GM19025 (cell line): ENCODE results near the gene RNF213.

Source experiments
- ATAC-seq: cut with Tn5 transposase; IDR thresholded peaks from one replicate; pipeline ENCODE4 v1.9.1; 2021; ENCODE audit warnings: mild to moderate bottlenecking, low read depth, moderate library complexity; ENCODE audit not compliant: unreplicated experiment

Gene RNF213

DNA sequence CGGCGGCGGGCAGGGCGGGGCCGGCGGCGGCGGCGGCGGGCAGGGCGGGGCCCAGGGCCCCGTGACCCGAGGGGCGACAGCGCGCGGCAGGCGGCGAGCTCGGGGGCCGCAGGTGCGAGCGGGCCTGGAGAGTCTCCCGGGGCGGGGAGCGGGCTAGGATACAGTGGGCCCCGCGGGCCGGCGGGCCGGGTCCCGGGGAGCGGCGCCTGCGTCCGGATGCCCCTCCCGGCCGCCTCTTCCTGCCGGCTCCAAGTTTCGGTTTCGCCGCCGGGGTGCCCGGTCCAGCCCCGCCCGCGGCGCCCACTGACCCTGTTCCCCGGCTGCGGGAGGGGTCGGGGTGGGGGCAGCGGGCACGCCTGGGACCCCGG lies at the start of gene RNF213:
Gene RNF213, plus strand, starts transcription at position 62 of the 368 bp plus-strand sequence. CDS start 2,830 bp downstream, outside the sequence.
- no peak for ATAC-seq

DNA sequence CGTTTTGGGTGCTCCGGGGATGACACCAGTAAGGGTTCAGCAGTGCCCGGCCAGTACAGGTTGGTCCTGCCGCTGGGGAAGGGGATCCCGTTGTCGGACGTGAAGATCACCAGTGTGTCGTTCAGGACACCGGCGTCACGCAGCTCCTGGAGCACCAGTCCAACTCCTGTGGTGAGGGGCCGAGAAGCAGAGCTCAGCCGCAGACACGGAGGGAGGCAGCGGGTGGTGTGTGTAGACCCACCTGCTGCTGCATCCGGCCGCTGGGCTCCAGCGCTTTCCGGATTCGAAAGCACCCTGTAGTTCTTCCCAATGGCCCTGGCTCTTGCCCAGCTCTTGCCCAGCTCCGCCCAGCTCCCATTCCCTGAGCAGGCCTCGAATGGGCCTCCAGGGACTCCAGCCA lies 48.5 kb upstream of the RNF213 start:
- no peak for ATAC-seq

DNA sequence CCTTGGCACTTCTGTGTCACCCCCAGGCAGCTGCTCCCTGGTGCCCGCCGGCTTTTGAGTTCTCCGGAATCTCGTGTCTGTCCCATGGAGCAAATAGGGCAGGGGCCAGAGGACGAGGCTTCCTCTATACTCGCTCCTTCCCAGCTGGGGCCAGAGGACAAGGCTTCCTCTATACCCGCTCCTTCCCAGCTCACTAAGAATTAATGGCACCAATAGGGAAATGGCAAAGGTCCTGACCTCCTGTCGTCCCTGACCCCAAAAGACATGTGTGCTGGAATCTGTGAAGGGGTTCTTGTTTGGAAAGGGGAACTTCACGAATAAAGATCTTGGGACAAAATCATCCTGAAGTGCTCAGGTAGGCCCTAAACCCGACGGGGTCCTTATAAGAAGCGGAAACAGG lies 48.1 kb upstream of the RNF213 start:
- no peak for ATAC-seq

DNA sequence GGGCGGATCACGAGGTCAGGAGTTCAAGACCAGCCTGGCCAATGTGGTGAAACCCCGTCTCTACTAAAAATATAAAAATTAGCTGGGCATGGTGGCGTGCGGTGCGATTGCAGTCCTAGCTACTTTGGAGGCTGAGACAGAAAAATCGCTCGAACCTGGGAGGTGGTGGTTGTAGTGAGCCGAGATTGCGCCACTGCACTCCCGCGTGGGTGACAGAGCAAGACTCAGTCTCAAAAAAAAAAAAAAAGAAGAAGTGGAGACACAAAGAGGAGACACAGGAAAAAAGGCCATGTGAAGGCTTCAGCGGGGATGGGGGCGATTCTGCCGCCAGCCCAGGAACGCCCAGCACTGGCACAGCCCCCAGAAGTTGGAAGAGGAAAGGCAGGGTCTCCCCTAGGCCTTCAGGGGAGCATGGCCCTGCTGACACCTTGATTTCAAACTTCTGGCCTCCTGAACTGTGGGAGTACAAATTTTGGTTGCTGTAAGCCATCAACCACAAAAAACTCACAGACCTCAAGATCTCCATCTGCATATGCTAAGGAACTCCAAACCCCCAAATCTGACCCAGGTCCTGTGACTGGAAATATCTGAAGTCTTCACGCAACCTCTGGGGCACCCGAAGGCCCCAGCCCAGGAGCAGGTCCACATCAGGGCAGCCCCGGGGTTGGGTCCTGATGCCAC lies 47.5 kb upstream of the RNF213 start:
- ATAC-seq, result no peak

DNA sequence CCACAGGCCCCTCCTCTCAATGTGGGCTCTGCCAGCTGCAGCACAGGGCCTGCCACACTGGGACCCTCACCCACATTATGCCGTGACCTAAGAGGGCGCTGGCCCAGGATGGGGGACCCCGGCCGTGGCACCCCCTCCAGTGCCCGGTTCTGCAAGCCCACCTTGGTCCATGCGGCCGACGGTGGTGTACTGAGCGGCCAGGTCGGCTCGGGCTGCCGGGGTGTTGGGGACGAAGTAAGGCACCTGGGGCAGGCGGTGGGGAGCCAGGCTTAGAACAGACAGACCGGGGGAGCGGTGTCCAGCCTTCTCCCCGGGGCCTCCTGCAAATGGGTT lies 47.0 kb upstream of the RNF213 start:
- no peak for ATAC-seq

DNA sequence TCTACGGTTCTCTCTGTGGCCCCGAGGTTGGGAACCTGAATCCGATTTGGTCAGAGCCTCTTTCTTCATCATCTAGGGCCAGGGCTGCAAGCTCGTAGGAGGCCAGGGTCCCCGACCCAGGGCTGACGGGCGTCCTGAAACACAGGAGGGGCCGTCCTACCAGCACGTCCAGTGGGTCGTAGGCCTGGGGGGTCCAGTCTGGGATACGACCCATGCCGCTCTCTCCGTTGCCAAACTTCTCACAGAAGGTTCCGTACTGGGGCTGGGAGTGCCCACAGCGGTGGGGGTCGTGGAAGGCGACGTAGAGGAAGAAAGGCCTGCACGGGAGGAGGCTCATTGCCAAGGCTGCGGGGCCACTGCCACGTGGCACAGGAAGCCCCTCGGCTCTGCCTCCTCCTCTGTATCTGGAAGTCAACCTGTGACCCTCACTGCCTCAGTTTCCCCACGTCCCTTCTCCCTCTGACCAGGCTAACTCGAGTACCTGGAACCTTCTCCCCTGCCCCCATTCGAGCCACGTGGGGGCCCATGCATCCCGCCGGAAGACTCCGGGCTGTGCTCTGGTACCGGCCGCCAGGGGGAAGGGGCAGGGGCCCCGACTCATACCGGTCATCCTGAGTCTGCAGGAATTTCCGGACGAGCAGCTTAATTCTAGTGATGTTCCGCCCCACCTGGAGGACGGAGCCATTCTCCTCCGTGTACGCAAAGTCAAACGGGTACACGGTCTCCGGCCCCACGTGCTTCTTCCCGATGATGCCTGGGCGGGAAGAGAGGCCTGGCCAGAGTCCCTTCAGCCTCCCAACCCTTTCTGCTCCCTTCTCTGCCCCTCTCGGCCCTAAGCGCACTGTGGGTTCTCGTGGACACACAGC lies 46.4 kb upstream of the RNF213 start:
- ATAC-seq, result no peak

DNA sequence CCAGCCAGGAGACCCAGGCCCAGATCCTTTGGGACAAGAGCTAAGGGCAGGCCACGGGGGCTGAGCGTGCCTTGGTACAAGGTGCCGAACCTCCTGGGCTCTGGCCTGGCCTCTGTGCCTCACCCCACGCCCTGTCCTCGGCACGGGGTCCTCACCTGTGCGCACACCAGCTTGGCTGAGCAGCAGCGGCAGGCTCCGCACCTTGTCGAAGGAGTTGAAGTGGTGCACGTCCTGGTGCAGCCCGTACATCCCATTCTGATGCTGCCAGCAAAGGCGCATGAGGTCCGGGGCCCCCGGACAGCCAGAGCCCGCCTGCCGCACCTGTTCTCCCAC lies 45.8 kb upstream of the RNF213 start:
- no peak for ATAC-seq

DNA sequence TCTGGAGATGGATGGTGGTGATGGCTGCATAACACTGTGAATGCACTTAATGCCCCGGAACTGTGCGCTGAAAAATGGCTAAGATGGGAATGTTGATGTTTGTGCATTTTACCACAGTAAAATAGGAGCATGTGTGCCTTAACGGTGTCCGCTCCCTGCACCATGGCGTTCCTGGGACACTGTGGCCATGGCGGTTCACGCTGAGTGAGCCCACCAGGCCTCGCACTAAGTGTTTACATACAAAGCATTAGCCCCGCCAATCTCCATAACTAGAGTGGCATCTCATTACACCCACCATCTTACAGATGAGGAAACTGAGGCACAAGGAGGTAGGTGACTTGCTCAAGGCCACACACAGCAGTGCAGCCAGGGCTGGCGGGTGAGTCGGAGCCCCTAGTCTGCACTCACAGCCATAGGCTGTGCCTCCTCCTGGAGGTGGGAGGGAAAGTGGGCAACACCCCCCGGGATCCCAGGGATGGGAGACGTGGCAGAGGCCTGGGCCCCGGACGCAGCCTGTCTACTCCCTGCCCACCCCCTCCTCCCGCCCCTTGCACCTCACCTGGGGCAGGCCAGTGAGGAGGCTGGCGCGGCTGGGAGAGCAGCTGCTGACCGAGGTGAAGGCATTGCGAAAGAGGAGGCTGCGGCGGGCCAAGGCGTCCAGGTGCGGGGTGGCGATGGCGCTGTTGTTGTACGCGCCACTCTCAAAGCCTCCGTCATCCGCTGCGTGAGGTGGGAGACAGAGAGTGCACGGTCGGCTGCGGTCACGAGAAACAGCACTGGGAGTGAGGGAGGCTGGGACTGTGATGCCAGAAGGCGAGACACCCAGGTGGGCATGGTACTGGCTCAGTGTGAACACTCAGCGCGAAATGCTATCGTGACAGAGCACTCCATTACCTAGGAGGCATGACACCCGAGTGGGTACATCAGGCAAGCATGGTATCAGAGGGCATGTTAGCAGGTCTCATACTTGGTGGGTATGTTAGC lies 43.9 kb upstream of the RNF213 start:
- ATAC-seq, result no peak

DNA sequence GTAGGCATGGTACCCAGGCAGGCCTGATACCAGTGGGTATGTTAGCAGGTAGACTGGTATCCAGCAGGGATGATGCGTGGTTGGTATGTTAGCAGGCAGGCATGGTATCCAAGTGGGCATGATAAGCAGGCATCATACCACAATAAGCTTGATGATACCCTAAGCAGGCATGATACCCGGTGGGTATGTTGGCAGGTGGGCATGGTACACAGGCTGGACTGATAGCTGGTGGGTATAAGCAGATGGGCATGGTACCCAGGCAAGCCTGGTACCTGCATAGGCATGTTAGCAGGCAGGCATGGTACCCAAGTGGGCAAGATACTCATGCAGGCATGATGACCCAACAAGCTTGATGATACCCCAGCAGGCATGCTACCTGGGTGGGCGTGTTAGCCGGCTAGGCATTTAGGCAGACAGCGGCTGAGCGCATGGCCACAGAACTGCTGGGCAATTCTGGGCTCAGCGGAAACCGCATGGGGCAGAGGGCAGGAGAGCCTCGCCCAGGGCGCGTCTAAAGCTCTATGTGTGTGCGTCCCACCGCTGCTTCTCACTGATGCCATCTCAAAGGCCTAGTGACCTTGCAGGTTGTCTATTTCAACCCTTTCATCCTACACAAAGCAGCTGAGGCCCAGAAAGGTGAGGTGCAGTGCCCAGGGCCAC lies 42.8 kb upstream of the RNF213 start:
- no peak for ATAC-seq

DNA sequence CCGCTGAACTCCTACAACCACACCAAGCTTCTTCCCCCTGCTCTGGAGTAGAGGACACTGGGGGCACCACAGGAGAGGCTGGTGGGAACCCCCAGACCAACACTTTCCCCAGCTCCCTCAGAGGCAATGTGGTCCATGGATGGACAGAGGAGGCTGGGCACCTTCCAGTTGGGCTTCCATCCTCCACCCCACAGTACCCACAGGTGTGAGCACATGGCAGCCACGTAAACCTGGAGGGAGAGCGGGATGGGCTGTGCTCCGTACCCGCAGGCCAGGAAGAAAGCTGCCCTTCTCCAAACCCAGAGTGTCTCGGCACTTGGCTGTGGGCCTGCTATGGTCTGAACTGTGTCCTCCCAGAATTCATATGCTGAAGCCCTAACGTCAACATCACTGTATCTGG lies 42.3 kb upstream of the RNF213 start:
- ATAC-seq, result no peak

DNA sequence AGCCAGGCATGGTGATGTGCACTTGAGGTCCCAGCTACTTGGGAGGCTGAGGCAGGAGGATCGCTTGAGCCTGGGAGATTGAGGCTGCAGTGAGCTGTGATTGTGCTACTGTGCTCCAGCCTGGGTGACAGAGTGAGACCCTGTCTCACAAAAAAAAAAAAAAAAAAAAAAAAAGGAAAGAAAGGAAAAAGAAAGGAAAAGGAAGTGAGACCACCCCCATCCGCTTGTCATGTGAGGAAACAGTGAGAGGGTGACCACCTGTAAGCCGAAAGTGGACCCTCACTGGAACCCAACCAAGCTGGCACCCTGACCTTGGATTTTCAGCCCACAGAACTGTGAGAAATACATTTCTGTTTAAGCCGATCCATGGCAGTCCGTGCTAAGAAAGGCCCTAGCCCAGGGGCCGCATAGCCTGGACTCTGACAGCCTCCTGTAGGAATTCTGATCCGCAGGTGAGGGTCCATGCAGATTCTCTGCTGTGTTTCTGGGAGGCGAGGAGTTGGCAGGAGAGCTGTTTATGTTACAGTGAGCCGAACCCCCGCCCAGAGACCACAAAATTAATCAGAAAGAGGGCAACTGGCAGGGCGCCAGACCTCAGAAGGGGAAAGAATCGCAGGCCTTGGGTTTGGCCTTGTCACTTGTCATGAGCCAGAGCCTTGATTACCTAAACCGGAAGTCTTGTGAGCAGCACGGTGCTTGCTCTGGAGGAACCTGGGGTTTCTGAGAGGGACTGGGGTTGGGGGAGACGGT lies 41.5 kb upstream of the RNF213 start:
- no peak for ATAC-seq

DNA sequence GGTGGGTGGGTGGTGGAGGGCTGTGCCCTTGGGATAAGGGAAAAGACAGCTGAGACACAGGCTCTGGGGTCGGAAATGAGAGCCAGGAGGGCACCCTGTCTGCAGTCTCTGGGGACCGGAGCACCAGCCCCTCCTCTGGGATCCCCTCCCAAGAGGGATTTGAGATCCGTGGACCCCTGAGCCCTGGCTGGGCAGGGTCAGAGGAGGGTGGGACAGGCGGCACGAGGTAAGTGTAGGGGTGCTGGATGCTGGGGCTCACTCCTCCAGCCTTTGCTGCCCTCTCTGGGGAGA lies 40.9 kb upstream of the RNF213 start:
- no peak for ATAC-seq

DNA sequence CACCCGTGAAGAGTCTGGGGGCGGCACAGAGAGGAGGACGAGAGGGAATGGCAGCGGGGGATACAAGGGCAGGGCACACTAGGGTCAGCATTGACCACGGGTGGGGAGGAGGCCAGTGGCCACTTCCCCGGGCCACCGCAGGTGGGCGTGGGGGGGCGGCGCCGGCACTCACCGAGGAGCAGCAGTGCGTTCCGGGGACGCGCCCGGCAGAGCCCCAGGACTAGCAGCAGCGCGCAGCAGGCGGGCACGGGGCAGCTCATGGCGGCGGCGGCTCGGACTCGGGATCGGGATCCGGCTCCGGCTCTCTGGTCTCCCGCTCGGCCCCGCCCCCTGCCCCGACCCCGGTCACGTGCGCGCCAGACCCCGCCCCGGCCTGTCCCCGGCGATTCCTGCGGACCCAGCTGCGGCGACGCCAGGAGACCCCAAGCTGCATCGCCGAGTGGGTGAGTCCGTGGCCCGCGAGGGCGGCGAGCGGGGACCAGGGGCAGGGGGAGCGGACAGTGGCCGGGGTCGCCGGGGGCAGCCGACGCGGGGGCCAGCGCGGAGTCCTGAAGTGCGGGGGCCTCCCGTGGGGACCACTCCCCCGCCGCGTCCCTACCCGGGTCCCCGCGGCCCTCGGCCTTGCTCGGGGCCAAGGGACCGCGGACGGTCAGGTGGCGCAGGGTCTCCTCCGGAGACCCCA lies 40.5 kb upstream of the RNF213 start, which contains the start of the genes SGSH and SLC26A11:
Gene SGSH, minus strand, starts transcription at position 280 of the 682 bp plus-strand sequence. Its CDS starts 20 bp downstream, at position 260.
Gene SLC26A11, plus strand, starts transcription at position 374 of the 682 bp plus-strand sequence. CDS start 1,134 bp downstream, outside the sequence.
- ATAC-seq, result no peak

DNA sequence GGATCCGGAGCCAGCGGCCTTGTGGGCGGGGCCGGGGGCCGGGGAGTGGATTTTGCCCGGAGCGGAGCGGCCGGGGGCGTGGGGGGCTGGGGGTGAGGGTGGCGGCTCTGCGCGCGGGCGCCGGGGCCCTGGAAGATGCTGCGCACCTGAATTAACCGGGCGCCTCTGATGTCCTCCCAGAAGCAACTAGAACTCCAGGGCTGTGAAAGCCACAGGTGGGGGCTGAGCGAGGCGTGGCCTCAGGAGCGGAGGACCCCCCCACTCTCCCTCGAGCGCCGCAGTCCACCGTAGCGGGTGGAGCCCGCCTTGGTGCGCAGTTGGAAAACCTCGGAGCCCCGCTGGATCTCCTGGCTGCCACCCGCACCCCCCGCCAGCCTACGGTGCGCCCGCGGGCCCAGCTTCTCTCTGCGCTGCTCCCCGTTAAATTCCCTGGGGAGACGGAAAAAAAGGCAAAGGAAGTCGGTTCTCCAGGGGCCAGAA lies 39.9 kb upstream of the RNF213 start:
- no peak for ATAC-seq

DNA sequence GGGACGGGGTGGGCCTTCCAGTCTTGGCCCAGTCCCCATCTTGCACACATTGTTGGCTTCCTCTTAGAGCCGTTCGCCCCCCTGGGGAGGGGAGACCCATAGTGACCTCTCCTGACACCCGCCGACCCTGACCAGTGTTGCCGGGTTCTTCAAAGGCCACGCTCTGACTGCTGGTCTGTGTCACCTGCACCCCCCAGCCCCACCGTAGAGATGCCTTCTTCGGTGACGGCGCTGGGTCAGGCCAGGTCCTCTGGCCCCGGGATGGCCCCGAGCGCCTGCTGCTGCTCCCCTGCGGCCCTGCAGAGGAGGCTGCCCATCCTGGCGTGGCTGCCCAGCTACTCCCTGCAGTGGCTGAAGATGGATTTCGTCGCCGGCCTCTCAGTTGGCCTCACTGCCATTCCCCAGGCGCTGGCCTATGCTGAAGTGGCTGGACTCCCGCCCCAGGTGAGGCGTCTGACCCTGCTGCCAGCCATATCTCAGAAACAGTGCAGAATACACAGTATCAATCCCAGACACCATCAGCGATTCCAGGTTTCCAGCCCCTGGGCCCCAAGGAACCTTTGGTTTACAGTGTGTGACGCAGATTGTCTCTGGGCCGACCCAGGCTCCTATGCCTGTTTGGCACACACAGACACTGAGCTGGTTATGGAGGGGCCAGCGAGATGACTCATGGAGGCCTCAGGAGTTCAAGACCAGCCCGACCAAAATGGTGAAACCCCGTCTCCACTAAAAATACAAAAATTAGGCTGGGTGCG lies 39.1 kb upstream of the RNF213 start:
- no peak for ATAC-seq

DNA sequence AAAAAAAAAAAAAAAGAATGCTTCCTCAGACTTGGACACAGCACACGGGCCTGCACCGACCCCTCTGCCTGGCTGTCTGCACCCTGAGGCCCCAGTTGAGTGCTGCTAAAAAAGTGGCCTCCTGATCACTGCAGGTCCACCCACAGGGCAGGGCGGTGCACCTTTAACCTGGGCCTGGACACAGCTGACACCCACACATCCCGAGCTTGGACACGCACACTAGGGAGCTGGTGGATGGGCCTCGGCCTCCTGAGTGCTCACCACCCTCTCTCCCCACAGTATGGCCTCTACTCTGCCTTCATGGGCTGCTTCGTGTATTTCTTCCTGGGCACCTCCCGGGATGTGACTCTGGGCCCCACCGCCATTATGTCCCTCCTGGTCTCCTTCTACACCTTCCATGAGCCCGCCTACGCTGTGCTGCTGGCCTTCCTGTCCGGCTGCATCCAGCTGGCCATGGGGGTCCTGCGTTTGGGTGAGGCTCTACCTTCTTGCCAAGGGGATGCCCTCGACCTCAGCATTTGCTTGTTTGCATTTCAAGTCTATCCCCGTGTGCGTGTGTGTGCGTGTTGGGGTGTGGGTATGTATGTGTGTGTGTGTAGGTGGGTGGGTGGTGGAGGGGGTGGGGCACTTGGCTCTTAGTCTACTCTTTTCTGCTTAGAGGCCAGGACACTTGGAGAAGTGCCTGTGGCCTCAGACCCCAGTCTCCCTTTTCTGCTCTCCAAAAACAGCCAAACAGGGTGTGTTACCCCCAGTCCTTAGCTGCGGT lies 38.1 kb upstream of the RNF213 start:
- no peak for ATAC-seq

DNA sequence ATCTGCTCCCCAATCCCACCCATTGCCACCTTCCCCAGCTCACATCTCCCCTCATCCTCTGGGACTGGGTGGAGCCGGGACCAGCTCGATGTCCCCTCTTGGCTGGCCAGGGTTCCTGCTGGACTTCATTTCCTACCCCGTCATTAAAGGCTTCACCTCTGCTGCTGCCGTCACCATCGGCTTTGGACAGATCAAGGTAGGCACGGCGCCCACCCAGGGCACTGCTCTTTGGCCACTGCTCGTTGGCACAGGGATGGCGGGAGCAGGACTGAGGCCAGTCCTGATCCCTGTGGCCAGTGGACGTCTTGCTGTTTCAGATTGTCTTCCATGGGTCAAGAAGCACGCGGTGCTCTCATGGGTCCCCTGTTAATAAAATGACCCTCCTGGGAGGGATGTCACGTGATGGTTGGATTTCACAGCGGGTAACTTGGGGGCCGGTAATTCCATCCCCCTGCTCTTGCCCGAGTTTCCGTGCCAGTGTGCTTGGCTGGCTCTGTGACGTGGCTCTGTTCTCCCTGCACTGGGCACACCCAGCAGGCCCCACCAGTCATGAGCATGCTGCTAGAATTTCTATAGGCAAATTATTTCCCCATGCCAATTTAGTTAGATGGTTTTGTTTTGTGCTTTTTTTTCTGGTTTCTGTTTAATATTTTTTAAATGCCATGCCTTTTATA lies 37.4 kb upstream of the RNF213 start:
- ATAC-seq, result no peak
